Endothelial cell of umbilical vein (primary cell): Measurements from ENCODE around the gene SEMA7A. TPM values are rescaled to one million over a fixed set of nuclear protein-coding genes. Genes with fewer than 3 reads are reported as not detected.

Experiments
- BruUV-seq: library from RNA; stranded (reverse); fragments of 400-500 nt; replicated peaks from 2 replicates; lab custom pipeline; 2021; lab: Mats Ljungman, UMichigan
- CTCF ChIA-PET: fragments of 300-600, 350-600 bp; sonication (Branson Sonifier 250); formaldehyde crosslinking; loops from one replicate; lab custom pipeline; 2021; ENCODE audit warnings: antibody characterized with exemption, inconsistent platforms; lab: Charles Lee
- POLR2A ChIA-PET: fragments of 300-600, 350-600 bp; sonication (Branson Sonifier 250); formaldehyde crosslinking; loops from one replicate; lab custom pipeline; 2021; ENCODE audit warnings: antibody characterized with exemption, inconsistent platforms; lab: Charles Lee
- DNase-seq: peaks from one replicate; pipeline ENCODE4 v3.0.0-alpha.2; 2011; ENCODE audit warnings: low read depth, low spot score
- FAIRE-seq: peaks from 2 replicates; lab custom pipeline; 2011; peaks lifted over from hg19 to GRCh38; lab: Jason Lieb, UNC
- H2AFZ ChIP-seq: 2 replicates; pipeline ENCODE4 v1.6.0; 2012; ENCODE audit warnings: low read depth, low read length, control low read depth, inconsistent platforms
- H3K27ac ChIP-seq: 2 replicates; pipeline ENCODE4 v1.5.1; 2011; ENCODE audit warnings: low read depth, mild to moderate bottlenecking, control low read depth, low read length, moderate library complexity; ENCODE audit not compliant: insufficient read depth
- H3K27me3 ChIP-seq, 2 experiments: 2 replicates each; pipeline versions ENCODE4 v1.6.0 to v1.6.1; 2011; ENCODE audit warnings: low read length in 2 of 2, mixed read lengths in 1 of 2; ENCODE audit not compliant: control insufficient read depth in 2 of 2, insufficient read depth in 2 of 2
- H3K36me3 ChIP-seq, 2 experiments: 2 replicates in 1 of 2; 3 replicates in 1 of 2; pipeline ENCODE4 v1.5.1; 2011; ENCODE audit warnings: low read length in 2 of 2, mild to moderate bottlenecking in 1 of 2, moderate library complexity in 1 of 2; ENCODE audit not compliant: control insufficient read depth in 2 of 2, insufficient read depth in 2 of 2; ENCODE audit errors: extremely low read depth in 1 of 2
- H3K4me1 ChIP-seq: 3 replicates; pipeline ENCODE4 v1.5.1; 2011; ENCODE audit warnings: mild to moderate bottlenecking, low read length; ENCODE audit not compliant: control insufficient read depth, insufficient read depth; ENCODE audit errors: extremely low read depth
- H3K4me2 ChIP-seq: 2 replicates; pipeline ENCODE4 v1.6.1; 2011; ENCODE audit warnings: low read length, control low read depth, mixed read lengths; ENCODE audit not compliant: insufficient read depth
- H3K4me3 ChIP-seq, 3 experiments: fragments of 200-600 bp in 1 of 3; sonication (generic), shearing (Covaris generic) in 1 of 3; replicated peaks in 1 of 3; 2 replicates each; pipeline ENCODE4 v1.5.1; 2011 to 2016; ENCODE audit warnings: control low read depth in 3 of 3, low read length in 3 of 3, mild to moderate bottlenecking in 2 of 3, inconsistent platforms in 1 of 3, low read depth in 1 of 3, moderate library complexity in 1 of 3; ENCODE audit not compliant: insufficient read depth in 1 of 3
- H3K79me2 ChIP-seq: 2 replicates; pipeline ENCODE4 v1.6.0; 2012; ENCODE audit warnings: low read length, inconsistent platforms; ENCODE audit not compliant: control insufficient read depth, insufficient read depth
- H3K9ac ChIP-seq: replicated peaks from 2 replicates; pipeline ENCODE3; 2011; ENCODE audit warnings: low read length, control low read depth; ENCODE audit not compliant: insufficient read depth; ENCODE audit errors: extremely low read depth
- H3K9me1 ChIP-seq: replicated peaks from 3 replicates; pipeline ENCODE4 v1.6.0; 2011; ENCODE audit warnings: mild to moderate bottlenecking, low read length; ENCODE audit not compliant: control insufficient read depth, insufficient read depth; ENCODE audit errors: extremely low read depth
- H3K9me3 ChIP-seq: replicated peaks from 2 replicates; pipeline ENCODE4 v1.5.1; 2012; ENCODE audit warnings: low read length, inconsistent platforms; ENCODE audit not compliant: control insufficient read depth, insufficient read depth
- H4K20me1 ChIP-seq: replicated peaks from 2 replicates; pipeline ENCODE3; 2011; ENCODE audit warnings: mild to moderate bottlenecking, low read length; ENCODE audit not compliant: control insufficient read depth, insufficient read depth; ENCODE audit errors: extremely low read depth
- CTCF ChIP-seq, 2 donors: IDR thresholded peaks; 1 replicate in 1 of 2; 2 replicates in 1 of 2; pipeline ENCODE4 v1.5.1; 2011; ENCODE audit warnings: low read length in 2 of 2, mild to moderate bottlenecking in 2 of 2, moderate library complexity in 2 of 2, control low read depth in 1 of 2, inconsistent platforms in 1 of 2, low read depth in 1 of 2; ENCODE audit not compliant: insufficient read depth in 1 of 2; ENCODE audit errors: extremely low read depth in 1 of 2
- EZH2 ChIP-seq: IDR thresholded peaks from 2 replicates; pipeline ENCODE4 v1.6.1; 2012; ENCODE audit warnings: borderline replicate concordance, low read depth, mild to moderate bottlenecking, moderate library complexity, low read length, inconsistent platforms; ENCODE audit not compliant: severe bottlenecking
- FOS ChIP-seq: IDR thresholded peaks from 2 replicates; pipeline ENCODE4 v1.6.1; 2011; ENCODE audit warnings: mild to moderate bottlenecking, low read length, moderate library complexity, borderline replicate concordance; ENCODE audit not compliant: insufficient read depth
- GATA2 ChIP-seq: IDR thresholded peaks from 2 replicates; pipeline ENCODE4 v1.7.0; 2011; ENCODE audit warnings: low read depth, mild to moderate bottlenecking, moderate library complexity, mixed read lengths, low read length; ENCODE audit not compliant: insufficient read length, insufficient read depth
- JUN ChIP-seq: IDR thresholded peaks from 2 replicates; pipeline ENCODE4 v1.6.1; 2011; ENCODE audit warnings: borderline replicate concordance, low read depth; ENCODE audit not compliant: insufficient read length, insufficient read depth
- MAX ChIP-seq: IDR thresholded peaks from 2 replicates; pipeline ENCODE4 v1.6.1; 2011; ENCODE audit not compliant: insufficient read depth, insufficient read length
- MYC ChIP-seq: IDR thresholded peaks from one replicate; pipeline ENCODE4 v1.6.1; 2011; ENCODE audit warnings: mild to moderate bottlenecking, low read depth, low read length
- POLR2A ChIP-seq: IDR thresholded peaks from 2 replicates; pipeline ENCODE4 v1.6.1; 2012; ENCODE audit warnings: low read depth, mild to moderate bottlenecking, control low read depth, low read length
- POLR2AphosphoS5 ChIP-seq: IDR thresholded peaks from 2 replicates; pipeline ENCODE4 v1.6.1; 2012; ENCODE audit warnings: low read depth, mild to moderate bottlenecking, control low read depth, low read length, moderate library complexity; ENCODE audit not compliant: insufficient read depth
- dilution Hi-C: fragments of 300-500 bp; cut with MboI; formaldehyde crosslinking; loops from one replicate; pipeline ENCODE4 v1.15.0; 2019; ENCODE audit warnings: low sequenced_read_pairs; ENCODE audit not compliant: extremely low pct_ligation_motif_present
- intact Hi-C: fragments of 100-400 bp; cut with micrococcal nuclease; formaldehyde crosslinking; loops from one replicate; pipeline ENCODE4 v1.10.0; 2022
- polyA plus RNA-seq, 4 experiments: library from polyadenylated mRNA; depleted of rRNA in 3 of 4; stranded (reverse) in 3 of 4; unstranded in 1 of 4; fragments of >200 nt; gene quantifications; 2 replicates each; pipeline versions ENCODE4 v1.2.1 to v1.2.3, GENCODE V29; 2011 to 2012; ENCODE audit warnings: missing spikeins in 1 of 4
- total RNA-seq: library from RNA; stranded (reverse); gene quantifications from 2 replicates; pipeline ENCODE4 v1.2.3, GENCODE V29; 2021

The SEMA7A gene
- total and polyA plus RNA-seq, 2 donors (not counting 3 experiments of a cell fraction or from before 2014, with no cell fraction given), result 1.7 to 2.0 TPM

GRCh38 chr15:74470631-74471395 lies 37.1 kb upstream of the SEMA7A start:
- Histone ChIP-seq H3K4me2 (no peak overlapping the region), H3K4me3 (no peak overlapping the region), H3K4me1 (no peaks in the 10 kb centered on the region), H3K79me2 (no peaks in the 10 kb centered on the region), H4K20me1 (no peaks in the 10 kb centered on the region), H2AFZ (no peak overlapping the region), H3K36me3 (no peaks in the 10 kb centered on the region), H3K9me3 (no peaks in the 10 kb centered on the region), H3K27me3 (no peaks in the 10 kb centered on the region), H3K9me1 (no peaks in the 10 kb centered on the region), H3K27ac (no peak overlapping the region), H3K9ac (no peak overlapping the region)
- intact Hi-C loops (no loop called here), dilution Hi-C loops (no loop called here)
- no peak for DNase-seq
- BruUV-seq, result no TSS peak
- ChIA-PET POLR2A (no interaction called here), CTCF (no interaction called here)
- no peak for FAIRE-seq
- TF ChIP-seq JUN (no peak), MYC (no peak), FOS (no peak), EZH2 (no peak), MAX (no peak), GATA2 (no peak), POLR2AphosphoS5 (no peak), CTCF (IDR thresholded peaks at IDR 0.05; ENCODE audit: extremely low read depth in 1 of 2, insufficient read depth in 1 of 2, low read depth in 1 of 2, low read length in 2 of 2) (no peak), POLR2A (no peak)
